GM03348 (cell line): ENCODE data around the gene UBR2.
A peak's percentile ranks its signal among the peaks of the same experiment; 100 is the strongest.
"Not testable (repeated sequence)": the region's sequence is repeated elsewhere in the genome, so short reads cannot be mapped to it uniquely, and the experiment has no call there.

Experiments used
- DNase-seq: peaks from one replicate; pipeline ENCODE4 v3.0.0; 2012; ENCODE audit warnings: low spot score

UBR2 gene

GRCh38 chr6:42618686-42619085 is 54.9 kb downstream of the UBR2 start:
- DNase-seq: peak; percentile 74

- no peak for DNase-seq
Observed at GRCh38 chr6:42619963-42620362, 56.1 kb downstream of the UBR2 start.

GRCh38 chr6:42624601-42625000 is 60.8 kb downstream of the UBR2 start:
- no peak for DNase-seq

DNA sequence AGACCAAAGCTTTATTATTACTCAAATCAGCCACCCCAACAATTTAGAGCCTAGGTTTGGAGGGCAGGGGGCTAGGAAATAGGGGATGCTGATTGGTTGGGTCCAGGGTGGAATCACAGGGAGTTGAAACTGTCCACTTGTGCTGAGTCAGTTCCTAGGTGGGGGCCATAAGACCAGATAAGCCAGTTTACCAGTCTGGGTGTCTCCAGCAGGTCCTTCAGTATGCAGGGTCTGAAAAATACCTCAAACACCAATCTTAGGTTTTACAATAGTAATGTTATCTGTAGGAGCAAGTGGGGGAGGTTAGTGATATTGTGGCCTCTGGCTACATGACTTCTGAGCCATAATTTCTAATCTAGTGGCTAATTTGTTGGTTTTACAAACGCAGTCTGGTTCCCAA is 63.2 kb downstream of the UBR2 start:
- no peak for DNase-seq

- no peak for DNase-seq
Observed at GRCh38 chr6:42627674-42628073, 63.8 kb downstream of the UBR2 start.

DNA sequence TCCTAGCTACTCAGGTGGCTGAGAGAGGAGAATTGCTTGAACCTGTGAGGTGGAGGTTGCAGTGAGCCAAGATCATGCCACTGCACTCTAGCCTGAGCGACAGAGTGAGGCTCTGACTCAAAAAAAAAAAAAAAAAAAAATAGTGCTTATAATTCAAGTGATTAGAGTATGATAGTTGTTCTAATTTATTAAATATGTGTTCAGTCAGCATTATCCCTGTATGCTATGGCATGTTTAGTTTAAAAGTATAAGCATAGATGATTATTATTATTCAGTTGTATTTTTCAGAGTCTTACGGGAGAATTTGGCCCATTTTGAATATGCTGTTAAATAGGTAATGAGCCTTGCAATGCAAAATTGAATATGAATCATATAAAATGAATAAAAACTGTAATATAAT is 64.8 kb downstream of the UBR2 start:
- no peak for DNase-seq

- DNase-seq: no peak
Observed at GRCh38 chr6:42629845-42630244, 66.0 kb downstream of the UBR2 start.

DNA sequence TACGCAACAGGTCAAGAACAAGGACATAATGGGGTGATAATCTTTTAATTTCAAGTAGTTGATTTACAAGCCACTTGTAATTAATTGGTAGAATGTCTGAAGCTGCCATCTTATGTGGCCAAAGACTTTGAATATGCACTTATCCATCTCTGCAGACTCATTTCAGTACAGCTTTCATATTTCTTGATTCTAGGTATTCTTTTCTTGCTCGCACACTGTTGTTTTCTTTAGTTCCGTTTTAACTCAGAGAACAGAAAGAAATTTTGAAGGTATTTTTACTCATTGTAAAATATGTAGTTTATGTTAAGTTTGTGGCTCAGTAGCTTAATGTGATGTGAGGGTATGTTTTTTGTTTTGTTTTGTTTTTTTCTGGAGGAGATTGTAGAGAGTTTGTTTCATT is 73.9 kb downstream of the UBR2 start:
- no peak for DNase-seq

DNA sequence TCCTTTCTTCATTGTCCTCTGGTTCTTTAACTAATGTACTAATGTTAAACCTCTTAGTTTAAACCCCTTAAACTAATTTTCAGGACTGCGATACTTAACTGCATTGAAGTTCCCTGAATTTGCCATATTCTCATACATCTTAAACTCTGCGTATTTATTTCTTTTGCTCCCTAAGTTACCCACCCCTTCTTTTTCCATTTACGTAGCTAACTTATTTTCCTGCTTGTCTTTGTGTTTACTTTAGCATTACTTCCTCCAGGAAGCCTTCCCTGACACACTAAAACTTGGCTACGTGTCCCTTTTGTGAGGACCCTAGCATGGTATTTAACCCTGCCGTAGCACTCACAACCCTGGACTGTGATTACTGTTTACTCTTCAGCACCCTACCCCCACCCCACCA is 79.0 kb downstream of the UBR2 start:
- no peak for DNase-seq

DNA sequence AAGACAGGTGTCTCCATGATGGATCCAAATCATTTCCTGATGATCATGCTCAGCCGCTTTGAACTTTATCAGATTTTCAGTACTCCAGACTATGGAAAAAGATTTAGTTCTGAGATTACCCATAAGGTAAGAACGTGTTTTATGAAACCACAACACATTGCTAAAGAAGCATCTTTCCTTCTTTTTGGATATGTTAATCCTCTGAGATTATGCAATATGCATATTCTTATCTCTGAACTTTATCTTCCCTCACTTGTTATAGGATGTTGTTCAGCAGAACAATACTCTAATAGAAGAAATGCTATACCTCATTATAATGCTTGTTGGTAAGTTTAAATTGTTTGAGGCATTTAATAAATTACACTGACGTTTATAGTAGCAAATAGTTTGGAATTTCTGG is 80.4 kb downstream of the UBR2 start:
- DNase-seq: no peak

DNA sequence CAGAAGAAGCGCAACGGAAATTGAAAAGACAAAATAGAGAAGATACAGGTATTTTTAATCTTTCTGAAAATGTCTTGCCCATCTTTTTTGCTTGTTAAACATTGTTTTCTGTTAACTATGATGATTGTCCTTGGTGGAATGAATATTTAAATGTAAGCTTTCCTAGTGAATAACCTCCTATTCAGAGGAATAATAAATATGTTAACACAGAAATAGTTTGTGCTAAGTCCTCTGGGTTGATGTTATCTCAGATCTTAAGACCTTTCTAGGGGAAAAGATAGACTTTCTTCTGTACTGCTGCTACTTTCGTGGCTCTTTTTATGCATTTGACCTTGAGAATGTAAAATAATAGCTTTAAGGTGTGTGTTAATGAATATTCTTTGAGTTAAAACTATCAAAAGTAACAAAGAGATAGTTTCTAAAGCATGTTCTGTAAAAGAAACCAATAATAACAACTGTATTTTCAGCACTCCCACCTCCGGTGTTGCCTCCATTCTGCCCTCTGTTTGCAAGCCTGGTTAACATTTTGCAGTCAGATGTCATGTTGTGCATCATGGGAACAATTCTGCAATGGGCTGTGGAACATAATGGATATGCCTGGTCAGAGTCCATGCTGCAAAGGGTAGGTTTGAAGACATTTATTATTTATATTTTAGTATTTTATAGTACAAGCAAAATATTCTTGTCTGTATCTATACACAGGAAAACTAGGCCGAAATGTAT is 88.4 kb downstream of the UBR2 start:
- no peak for DNase-seq

- no peak for DNase-seq
Observed at GRCh38 chr6:42653851-42654250, 90.0 kb downstream of the UBR2 start.

DNA sequence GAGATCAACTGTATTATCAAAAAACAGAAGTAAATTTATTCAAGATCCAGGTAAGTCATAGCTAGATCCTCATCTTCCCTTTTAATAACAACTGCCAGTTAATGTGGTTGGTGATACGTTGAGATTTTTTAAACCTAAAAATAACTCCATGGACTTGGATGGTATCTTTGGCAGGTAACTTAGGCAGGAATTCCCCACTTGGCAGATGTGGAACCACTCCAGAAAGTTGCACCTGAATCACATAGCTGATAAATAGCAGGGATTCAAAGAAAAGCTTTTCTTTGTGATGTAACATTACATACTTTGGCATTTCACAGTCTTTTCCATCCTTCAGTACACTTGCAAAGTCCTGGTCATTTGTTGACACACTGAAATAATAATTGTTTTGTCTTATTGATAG is 96.0 kb downstream of the UBR2 start:
- DNase-seq: no peak

DNA sequence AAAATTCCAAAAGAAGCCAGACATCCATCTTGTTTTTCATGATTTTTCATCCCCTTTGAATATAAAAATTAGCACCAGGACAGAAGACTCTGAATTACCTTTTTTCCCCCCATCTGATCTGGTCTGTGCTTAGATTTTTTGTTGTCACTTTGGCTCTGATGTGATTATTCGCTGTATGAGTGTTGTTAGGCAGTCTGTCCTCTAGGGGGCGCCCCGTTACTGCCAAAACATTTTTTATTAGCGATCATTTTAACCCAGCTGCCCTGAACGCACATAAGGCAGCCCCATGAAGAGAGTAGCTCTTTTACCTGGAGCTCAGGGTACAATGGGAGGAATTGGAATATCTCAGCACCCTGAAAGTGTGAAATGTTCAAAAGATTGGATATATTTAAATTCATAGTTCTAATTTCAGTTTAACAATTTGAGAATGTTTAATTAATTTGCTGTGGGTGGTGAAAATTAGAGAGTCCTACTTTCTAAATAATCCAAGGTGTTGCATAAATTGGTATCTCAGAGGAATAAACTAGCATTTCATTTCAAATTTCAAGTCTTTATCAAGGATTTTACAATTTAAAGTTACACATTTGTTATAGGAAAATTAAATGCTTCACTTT is 97.8 kb downstream of the UBR2 start:
- DNase-seq: peak; percentile 75

- no peak for DNase-seq
Observed at GRCh38 chr6:42664718-42665117, 100.9 kb downstream of the UBR2 start.

GRCh38 chr6:42674368-42674767 is 110.5 kb downstream of the UBR2 start:
- not testable (repeated sequence) for DNase-seq

- DNase-seq: no peak
Observed at GRCh38 chr6:42674780-42675179, 111.0 kb downstream of the UBR2 start.

DNA sequence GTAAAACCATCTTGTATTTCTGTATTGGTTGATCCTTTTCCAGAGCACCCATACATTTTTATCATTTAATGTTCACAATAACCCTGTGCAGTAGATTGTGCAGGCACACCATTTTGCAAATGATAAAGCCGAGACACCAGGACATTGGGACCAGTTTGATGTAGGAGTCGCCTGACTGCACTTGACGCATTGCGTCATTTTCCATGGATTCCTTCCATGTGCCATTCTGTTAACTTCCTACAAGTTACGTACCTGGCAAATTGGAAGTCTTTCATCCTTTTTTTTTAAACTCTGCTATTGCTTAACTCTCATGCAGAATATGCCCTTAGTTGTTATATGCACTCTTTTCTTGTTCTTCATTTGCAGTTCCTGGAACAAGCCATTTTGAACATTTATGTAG is 115.5 kb downstream of the UBR2 start:
- DNase-seq: no peak

DNA sequence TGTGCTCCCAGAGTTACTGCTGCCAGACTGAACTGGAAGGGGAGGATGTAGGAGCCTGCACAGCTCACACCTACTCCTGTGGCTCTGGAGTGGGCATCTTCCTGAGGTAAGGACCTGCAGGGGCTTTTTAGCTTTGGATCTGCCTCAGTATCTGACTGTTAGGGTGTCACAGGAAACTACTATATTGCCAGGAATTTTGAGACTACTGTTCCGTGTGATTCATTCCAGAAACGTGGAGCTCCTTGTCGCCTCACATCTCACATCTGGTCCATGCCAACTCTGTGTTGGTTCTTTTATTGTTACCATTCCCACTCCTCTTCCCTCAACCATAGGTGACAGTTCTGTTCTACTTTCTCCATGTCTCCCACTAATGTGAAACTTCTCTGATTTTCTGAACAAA is 124.5 kb downstream of the UBR2 start:
- peak; percentile 15 for DNase-seq

GRCh38 chr6:42689371-42689770 is 125.5 kb downstream of the UBR2 start:
- no peak for DNase-seq

GRCh38 chr6:42690151-42690702 is 126.4 kb downstream of the UBR2 start:
- peak; percentile 49 for DNase-seq

GRCh38 chr6:42690872-42691271 is 127.0 kb downstream of the UBR2 start:
- no peak for DNase-seq

- peak; percentile 54 for DNase-seq
Observed at GRCh38 chr6:42692137-42692911, 128.5 kb downstream of the UBR2 start.
